GM19193 (cell line): ENCODE measurements around the gene S100A11.

ENCODE experiments used
- POLR2A ChIP-seq: IDR thresholded peaks from 4 replicates; pipeline ENCODE4 v1.6.1; 2011; ENCODE audit not compliant: insufficient read depth, insufficient read length; ENCODE audit errors: extremely low read depth

The S100A11 gene

GRCh38 chr1:151985270-151985669, 51.5 kb downstream of the S100A11 start:
- TF ChIP-seq POLR2A: no peak

- no peak for TF ChIP-seq POLR2A
These were observed 52.4 kb downstream of the S100A11 start for GRCh38 chr1:151984313-151984956.
